Cerebellar cortex (tissue), 1 donor: ENCODE results near the gene CYLC2.

Source experiments
- DNase-seq: peaks from one replicate; pipeline ENCODE4 v3.0.0-alpha.2; 2015; ENCODE audit warnings: low spot score

Gene CYLC2, protein sequence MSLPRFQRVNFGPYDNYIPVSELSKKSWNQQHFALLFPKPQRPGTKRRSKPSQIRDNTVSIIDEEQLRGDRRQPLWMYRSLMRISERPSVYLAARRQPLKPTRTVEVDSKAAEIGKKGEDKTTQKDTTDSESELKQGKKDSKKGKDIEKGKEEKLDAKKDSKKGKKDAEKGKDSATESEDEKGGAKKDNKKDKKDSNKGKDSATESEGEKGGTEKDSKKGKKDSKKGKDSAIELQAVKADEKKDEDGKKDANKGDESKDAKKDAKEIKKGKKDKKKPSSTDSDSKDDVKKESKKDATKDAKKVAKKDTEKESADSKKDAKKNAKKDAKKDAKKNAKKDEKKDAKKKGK

GRCh38 chr9:102995033-102995432 is at the start of gene CYLC2:
Gene CYLC2, plus strand, starts transcription at chr9:102995333. Its CDS starts 48 bp downstream, at chr9:102995381.
- DNase-seq: no peak

GRCh38 chr9:102950346-102950745 is 44.8 kb upstream of the CYLC2 start:
- no peak for DNase-seq

DNA sequence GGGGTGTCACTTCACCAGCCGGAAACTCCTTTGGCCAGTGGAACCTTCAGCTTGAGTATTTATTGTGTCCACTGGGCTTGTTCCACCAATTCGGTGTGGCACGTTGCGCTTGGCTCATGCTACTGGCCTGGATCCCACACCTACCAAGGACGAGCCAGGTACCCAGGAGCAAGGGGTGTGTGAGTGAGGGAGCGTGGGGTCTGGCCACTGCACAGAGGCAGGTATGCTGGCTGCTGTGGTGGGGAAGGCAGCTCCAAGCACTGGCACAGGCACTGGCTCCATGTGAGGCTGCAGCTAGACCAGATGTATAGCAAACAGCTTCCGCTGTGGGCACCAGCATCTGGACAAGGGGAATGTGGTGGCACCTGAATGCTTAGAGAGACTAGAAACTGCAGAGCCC is 28.1 kb upstream of the CYLC2 start:
- DNase-seq: no peak

DNA sequence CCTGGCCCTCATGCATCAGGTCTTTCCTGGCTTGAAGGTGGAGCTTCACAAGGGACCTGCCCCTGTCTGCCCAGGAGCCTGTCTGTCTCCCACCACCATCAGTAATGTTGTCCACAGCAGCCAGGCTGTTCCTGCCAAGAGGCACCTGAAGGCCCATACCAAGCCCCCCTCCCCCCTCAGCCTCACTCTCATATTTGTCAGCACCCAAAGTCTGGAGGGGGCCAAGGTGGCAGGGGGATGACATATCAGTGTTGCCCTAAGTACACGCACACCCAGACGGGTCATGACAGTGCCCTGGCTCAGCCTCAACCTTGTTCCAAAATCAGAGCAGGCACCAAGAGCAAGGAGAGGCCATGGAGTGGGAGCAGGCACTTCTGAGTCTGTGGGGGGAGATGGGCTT is 27.2 kb upstream of the CYLC2 start:
- DNase-seq: no peak

- DNase-seq: no peak
Observed at GRCh38 chr9:102972780-102973179, 22.4 kb upstream of the CYLC2 start.

DNA sequence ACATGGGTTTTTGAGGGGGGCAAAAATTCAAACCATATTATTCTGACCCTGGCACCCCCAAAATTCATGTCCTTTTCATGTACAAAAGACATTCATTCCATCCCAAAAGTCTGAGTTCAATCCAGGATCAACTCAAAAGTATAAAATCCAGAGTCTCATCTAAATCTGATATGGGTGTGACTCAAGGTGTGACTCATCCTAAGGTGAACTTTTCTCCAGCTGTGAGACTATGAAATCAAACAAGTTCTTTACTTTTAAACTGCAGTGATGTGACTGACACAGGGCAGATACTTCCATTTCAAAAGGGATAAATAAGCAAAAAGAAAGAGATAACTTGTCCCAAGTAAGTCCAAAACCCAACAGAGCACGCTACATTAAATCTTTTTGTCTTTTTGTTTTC is 20.6 kb upstream of the CYLC2 start:
- no peak for DNase-seq

DNA sequence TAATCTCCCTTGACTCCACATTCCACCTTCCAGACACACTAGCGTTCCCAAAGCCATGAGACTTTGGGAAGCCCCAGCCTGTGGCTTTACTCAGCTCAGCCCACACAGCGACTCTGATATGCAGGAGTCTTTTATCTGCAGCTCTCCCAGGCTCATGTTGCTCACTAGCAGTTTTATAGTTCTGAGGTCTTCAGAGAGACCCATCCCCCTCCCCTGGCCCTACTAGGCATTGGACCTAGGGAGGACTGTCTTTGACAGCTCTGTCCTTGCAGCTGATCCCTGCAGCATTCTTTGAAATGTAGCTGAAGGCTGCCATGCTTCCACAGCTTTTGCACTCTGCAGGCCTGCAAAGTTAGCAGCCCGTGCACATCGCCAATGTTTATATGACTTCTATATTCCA is 19.9 kb upstream of the CYLC2 start:
- no peak for DNase-seq

GRCh38 chr9:102985162-102985895 is 9.8 kb upstream of the CYLC2 start:
- DNase-seq: no peak

DNA sequence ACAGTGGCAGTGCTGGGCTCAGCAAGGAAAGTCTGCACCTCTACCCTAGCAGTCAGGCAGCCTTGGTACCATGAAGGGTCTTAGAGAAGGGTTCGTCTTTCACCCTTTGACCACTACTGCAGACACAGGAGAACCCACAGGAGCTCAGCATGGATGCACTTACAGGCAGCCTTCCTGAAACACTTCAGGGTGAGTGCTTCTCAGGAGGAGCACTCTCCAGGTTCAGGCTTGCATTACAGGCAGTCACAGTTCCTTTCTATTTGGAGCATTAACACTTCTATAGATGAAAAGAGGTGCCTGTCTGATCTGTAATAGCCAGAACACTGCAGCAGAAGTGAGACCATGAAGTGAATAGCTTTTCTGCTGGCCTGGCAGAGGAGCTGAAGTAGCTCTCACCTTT is 8.7 kb upstream of the CYLC2 start:
- DNase-seq: no peak

GRCh38 chr9:103003689-103004088 is 8.6 kb downstream of the CYLC2 start:
- no peak for DNase-seq

GRCh38 chr9:103014242-103014641 is 19.1 kb downstream of the CYLC2 start:
- DNase-seq: no peak

GRCh38 chr9:103025796-103026195 is 30.7 kb downstream of the CYLC2 start:
- DNase-seq: no peak

- DNase-seq: peak; percentile 96
Observed at GRCh38 chr9:103037508-103038477, 42.7 kb downstream of the CYLC2 start.

DNA sequence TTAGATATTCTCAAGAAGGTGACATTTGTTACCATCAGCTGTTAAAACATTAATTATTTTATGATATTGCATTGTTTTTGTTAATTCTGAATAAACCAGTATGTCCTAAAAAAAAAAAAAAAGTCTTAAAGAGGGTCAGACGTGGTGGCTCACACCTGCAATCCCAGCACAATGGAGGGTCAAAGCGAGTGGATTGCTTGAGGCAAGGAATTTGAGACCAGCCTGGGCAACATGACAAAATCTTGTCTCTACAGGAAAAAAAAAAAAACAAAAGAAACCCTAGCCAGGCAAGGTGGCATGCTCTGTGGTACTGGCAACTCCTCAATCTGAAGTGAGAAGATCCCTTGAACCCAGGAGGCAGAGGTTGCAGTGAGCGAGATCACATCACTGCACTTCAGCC is 46.8 kb downstream of the CYLC2 start:
- DNase-seq: no peak
